Activated B cell treated with CpG ODN at 0.5 μM for 24 hours (primary cell): Measurements from ENCODE around the gene MR1. TPM values are rescaled to one million over a fixed set of nuclear protein-coding genes. Genes with fewer than 3 reads are reported as not detected.
A peak's percentile ranks its signal among the peaks of the same experiment; 100 is the strongest.

Source experiments
- ATAC-seq: fragments of 200-7000 bp; cut with Tn5 transposase; one replicate; pipeline ENCODE4 v1.10.0; 2021; ENCODE audit warnings: low read depth, mild to moderate bottlenecking, moderate library complexity
- CTCF ChIA-PET: fragments of 350-600 bp; sonication (Branson Sonifier 250); formaldehyde crosslinking; loops from one replicate; lab custom pipeline; 2021; ENCODE audit warnings: antibody characterized with exemption; lab: Charles Lee
- POLR2A ChIA-PET: fragments of 350-600 bp; sonication (Branson Sonifier 250); formaldehyde crosslinking; loops from one replicate; lab custom pipeline; 2021; ENCODE audit warnings: antibody characterized with exemption; lab: Charles Lee
- DNase-seq: peaks from one replicate; pipeline ENCODE4 v3.0.0; 2022
- H3K27ac Mint-ChIP-seq: one replicate; pipeline ENCODE4 v1.8.0; 2020; ENCODE audit warnings: mixed read lengths
- H3K27me3 Mint-ChIP-seq: one replicate; pipeline ENCODE4 v1.8.0; 2021; ENCODE audit warnings: mixed read lengths
- H3K36me3 Mint-ChIP-seq: one replicate; pipeline ENCODE4 v1.8.0; 2021; ENCODE audit warnings: low read depth, mixed read lengths
- H3K4me1 Mint-ChIP-seq: one replicate; pipeline ENCODE4 v1.8.0; 2021; ENCODE audit warnings: mixed read lengths
- H3K4me3 Mint-ChIP-seq: one replicate; pipeline ENCODE4 v1.8.0; 2020; ENCODE audit warnings: mild to moderate bottlenecking, mixed read lengths
- H3K9me3 Mint-ChIP-seq: one replicate; pipeline ENCODE4 v1.8.0; 2020; ENCODE audit warnings: mixed read lengths
- intact Hi-C: fragments of 100-400 bp; cut with micrococcal nuclease; formaldehyde crosslinking; loops from one replicate; pipeline ENCODE4 v1.15.1; 2024
- total RNA-seq: library from RNA; stranded (reverse); gene quantifications from 2 replicates; pipeline ENCODE4 v1.2.3, GENCODE V29; 2022
- TF ChIP-seq, protein P1 (sequence below): fragments of 200-600 bp; IDR thresholded peaks from one replicate; pipeline ENCODE4 v1.8.0; 2022; ENCODE audit warnings: antibody characterized with exemption, mild to moderate bottlenecking

The MR1 gene
- total RNA-seq, 1 donor from 2014 or later = 24.8 TPM

DNA sequence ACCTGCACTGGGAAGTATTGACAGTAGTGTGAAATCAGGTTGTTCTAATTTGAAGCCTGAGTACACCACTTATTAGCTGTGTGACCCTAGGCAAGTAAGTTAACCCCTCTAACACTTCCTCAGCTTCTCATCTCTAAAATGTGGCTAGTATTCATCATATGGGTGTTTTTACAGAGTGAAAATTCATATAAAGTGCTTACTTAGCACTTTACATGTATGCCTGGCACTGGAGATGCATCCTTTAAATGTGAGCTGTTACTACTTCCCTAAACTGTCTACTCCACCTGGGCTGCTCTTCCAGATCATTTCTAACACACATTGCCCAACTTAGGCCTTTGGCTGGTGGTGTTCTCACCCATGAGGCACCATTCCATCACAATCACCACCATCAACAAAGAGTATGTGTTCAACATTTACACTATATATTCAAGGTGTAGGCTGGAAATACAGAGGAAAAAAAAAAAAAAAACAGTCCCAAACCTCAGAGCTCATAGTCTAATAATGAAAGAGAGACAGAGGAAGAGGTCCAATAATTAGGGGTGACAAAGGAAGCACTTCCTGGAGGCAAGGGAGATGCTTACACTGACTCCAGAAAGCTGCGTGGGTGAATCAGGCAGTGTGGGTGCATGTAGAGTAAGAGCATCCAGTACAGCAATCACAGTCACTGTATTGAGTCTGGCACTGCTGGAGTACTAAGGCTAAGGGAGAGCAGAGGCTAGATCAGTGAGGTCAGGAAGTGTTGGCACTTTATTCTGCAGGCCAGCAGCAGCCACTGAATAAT, 14.7 kb upstream of the MR1 start:
- TF ChIP-seq, protein P1, sequence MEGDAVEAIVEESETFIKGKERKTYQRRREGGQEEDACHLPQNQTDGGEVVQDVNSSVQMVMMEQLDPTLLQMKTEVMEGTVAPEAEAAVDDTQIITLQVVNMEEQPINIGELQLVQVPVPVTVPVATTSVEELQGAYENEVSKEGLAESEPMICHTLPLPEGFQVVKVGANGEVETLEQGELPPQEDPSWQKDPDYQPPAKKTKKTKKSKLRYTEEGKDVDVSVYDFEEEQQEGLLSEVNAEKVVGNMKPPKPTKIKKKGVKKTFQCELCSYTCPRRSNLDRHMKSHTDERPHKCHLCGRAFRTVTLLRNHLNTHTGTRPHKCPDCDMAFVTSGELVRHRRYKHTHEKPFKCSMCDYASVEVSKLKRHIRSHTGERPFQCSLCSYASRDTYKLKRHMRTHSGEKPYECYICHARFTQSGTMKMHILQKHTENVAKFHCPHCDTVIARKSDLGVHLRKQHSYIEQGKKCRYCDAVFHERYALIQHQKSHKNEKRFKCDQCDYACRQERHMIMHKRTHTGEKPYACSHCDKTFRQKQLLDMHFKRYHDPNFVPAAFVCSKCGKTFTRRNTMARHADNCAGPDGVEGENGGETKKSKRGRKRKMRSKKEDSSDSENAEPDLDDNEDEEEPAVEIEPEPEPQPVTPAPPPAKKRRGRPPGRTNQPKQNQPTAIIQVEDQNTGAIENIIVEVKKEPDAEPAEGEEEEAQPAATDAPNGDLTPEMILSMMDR = no peak
- CTCF ChIA-PET = interaction anchor here (1.1 to 1.3 kb wide), 3 partner anchors 9 to 134 kb away, joined by 3 read pairs; no protein-coding TSS in a partner anchor
- H3K27me3 Mint-ChIP-seq = no peaks in the 10 kb centered on the region
- H3K9me3 Mint-ChIP-seq = no peaks in the 10 kb centered on the region
- ATAC-seq (no peak), DNase-seq (no peak)
- H3K36me3 Mint-ChIP-seq = peaks cover 23% of the 10 kb centered on the region
- intact Hi-C loops = no loop called here
- H3K27ac Mint-ChIP-seq = peak overlapping the region; percentile 46
- peaks cover 40% of the 10 kb centered on the region for H3K4me1 Mint-ChIP-seq
- H3K4me3 Mint-ChIP-seq = peak overlapping the region; percentile 32
- POLR2A ChIA-PET = interaction anchor here (1.4 kb wide), 1 partner anchor 14 kb away, joined by 9 read pairs; no protein-coding TSS in a partner anchor

DNA sequence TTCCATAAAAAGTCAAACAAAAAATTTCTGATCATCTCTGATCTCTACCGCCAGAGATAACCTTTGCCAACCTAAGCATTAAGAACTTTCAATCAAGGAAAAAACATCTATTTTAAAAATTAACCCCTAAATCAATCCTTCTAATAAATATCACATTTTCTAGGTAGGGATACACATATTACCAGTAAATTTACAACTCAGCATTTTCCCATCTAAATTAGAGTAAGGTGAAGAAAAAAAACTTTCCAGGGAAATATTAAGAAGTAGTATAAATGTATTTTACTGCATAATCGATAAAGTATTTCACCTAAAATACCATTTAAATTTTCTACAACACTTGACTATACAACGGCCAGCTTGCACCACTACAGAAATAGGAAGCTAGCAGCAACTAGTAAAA, 12.6 kb upstream of the MR1 start:
- peak overlapping the region; percentile 94 for H3K27ac Mint-ChIP-seq
- intact Hi-C loops = loop anchor here (5.0 to 10.0 kb wide), 4 partner anchors 39 to 1656 kb away; partner anchors contain the start of genes AXDND1, CEP350 and QSOX1
- TF ChIP-seq, protein P1 = no peak
- H3K36me3 Mint-ChIP-seq = peaks cover 23% of the 10 kb centered on the region
- ChIA-PET POLR2A (interaction anchor here (0.6 to 4.6 kb wide), 9 partner anchors 9 to 519 kb away, joined by 3 to 87 read pairs (median 9); partner anchors contain the start of genes ACBD6, IER5 and MR1), CTCF (interaction anchor here (1.3 kb wide), 2 partner anchors 12 to 121 kb away, joined by 5 to 6 read pairs; partner anchors contain the start of gene MR1)
- no peaks in the 10 kb centered on the region for H3K27me3 Mint-ChIP-seq
- H3K4me1 Mint-ChIP-seq = peaks cover 40% of the 10 kb centered on the region
- ATAC-seq (no peak), DNase-seq (no peak)
- peak overlapping the region; percentile 96 for H3K4me3 Mint-ChIP-seq
- H3K9me3 Mint-ChIP-seq = no peaks in the 10 kb centered on the region

DNA sequence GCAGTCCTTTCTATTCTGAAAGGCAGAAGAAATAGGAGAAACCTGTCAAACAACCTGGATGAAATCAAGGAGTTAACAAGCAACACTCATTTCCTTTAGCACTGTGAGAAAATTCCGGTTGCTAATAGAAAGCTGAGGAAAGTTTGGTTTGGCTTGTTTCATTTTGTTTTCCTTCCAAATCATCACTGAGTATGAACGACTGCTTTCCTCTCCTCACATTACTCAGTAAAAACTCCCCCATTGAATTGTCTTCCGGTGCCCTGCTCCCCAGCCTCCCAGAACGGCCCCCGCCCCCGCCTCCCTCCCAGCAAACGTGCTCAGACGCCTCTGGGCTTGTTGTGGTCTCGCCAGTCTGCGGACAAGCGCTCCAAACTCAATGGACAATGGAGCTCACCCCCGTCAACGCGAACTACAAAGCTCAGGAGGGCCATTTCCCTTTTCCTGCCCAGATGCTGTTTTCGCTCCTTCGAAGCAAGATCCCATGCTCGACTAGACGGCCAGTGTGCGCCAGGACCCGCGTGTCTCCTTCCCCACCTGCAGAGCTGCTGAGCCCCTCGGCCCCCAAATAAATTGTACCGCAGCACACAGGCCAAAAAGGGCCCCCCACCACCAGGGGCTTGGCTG, 11.9 kb upstream of the MR1 start:
- CTCF ChIA-PET = interaction anchor here (1.3 to 2.0 kb wide), 3 partner anchors 11 to 140 kb away, joined by 5 to 7 read pairs (median 6); partner anchors contain the start of gene MR1
- POLR2A ChIA-PET = interaction anchor here (0.7 to 4.6 kb wide), 16 partner anchors 9 to 1067 kb away, joined by 3 to 87 read pairs (median 6); partner anchors contain the start of genes ACBD6, IER5 and MR1
- peaks cover 40% of the 10 kb centered on the region for H3K4me1 Mint-ChIP-seq
- H3K9me3 Mint-ChIP-seq = no peaks in the 10 kb centered on the region
- peak overlapping the region; percentile 94 for H3K27ac Mint-ChIP-seq
- no peaks in the 10 kb centered on the region for H3K27me3 Mint-ChIP-seq
- intact Hi-C loops = loop anchor here (1.0 to 10.0 kb wide), 12 partner anchors 11 to 1657 kb away; partner anchors contain the start of genes ACBD6, AXDND1, CEP350 and MR1
- ATAC-seq = peak; percentile 37
- TF ChIP-seq, protein P1 = no peak
- H3K4me3 Mint-ChIP-seq = peak overlapping the region; percentile 96
- peaks cover 21% of the 10 kb centered on the region for H3K36me3 Mint-ChIP-seq
- DNase-seq = no peak

DNA sequence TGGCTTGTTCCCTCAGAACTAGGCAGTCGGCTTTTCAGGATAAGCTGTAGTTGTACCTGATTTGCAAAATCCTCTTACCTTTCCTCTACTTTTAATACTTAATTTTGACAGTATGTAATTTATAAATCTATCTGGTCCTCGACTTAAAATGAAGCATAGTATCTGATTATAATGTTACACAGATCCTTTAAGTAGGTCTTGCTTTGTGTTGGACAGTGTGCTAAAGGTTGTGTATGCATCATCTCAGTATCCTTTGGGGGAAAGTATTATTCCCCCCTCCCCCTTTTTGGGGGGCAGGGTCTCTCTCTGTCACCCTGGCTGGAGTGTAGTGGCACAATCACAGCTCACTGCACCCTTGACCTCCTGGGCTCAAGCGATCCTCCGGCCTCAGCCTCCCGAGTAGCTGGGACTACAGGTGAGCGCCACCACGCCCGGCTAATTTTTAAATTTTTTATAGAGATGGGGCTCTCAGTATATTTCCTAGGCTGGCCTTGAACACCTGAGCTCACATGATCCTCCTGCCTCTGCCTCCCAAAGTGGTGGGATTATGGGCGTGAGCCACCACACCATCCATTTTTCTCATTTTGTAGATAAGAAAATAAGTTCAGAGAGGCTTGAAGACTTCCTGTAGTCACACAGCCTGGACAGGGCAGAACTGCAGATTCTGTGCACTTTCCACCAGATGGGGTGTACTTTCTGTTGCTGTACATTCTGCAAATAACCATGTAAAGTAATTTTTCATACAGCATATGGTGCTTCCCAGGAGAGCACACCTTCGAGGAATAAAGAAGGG, 10.3 kb upstream of the MR1 start:
- TF ChIP-seq, protein P1 = no peak
- peak overlapping the region; percentile 94 for H3K27ac Mint-ChIP-seq
- no peak for ATAC-seq
- intact Hi-C loops = loop anchor here (1.0 to 10.0 kb wide), 9 partner anchors 15 to 1659 kb away; partner anchors contain the start of genes ACBD6, AXDND1, CEP350 and IER5
- DNase-seq = no peak
- ChIA-PET POLR2A (interaction anchor here (0.6 to 4.6 kb wide), 14 partner anchors 11 to 1005 kb away, joined by 3 to 87 read pairs (median 6); partner anchors contain the start of genes IER5 and MR1), CTCF (interaction anchor here (1.0 to 2.0 kb wide), 3 partner anchors 10 to 141 kb away, joined by 3 to 7 read pairs (median 4); no protein-coding TSS in a partner anchor)
- peak overlapping the region; percentile 96 for H3K4me3 Mint-ChIP-seq
- peaks cover 15% of the 10 kb centered on the region for H3K36me3 Mint-ChIP-seq
- no peaks in the 10 kb centered on the region for H3K9me3 Mint-ChIP-seq
- H3K4me1 Mint-ChIP-seq = peaks cover 34% of the 10 kb centered on the region
- H3K27me3 Mint-ChIP-seq = no peaks in the 10 kb centered on the region
